ENCODE measurements around the gene PFDN4.

Gene PFDN4

DNA sequence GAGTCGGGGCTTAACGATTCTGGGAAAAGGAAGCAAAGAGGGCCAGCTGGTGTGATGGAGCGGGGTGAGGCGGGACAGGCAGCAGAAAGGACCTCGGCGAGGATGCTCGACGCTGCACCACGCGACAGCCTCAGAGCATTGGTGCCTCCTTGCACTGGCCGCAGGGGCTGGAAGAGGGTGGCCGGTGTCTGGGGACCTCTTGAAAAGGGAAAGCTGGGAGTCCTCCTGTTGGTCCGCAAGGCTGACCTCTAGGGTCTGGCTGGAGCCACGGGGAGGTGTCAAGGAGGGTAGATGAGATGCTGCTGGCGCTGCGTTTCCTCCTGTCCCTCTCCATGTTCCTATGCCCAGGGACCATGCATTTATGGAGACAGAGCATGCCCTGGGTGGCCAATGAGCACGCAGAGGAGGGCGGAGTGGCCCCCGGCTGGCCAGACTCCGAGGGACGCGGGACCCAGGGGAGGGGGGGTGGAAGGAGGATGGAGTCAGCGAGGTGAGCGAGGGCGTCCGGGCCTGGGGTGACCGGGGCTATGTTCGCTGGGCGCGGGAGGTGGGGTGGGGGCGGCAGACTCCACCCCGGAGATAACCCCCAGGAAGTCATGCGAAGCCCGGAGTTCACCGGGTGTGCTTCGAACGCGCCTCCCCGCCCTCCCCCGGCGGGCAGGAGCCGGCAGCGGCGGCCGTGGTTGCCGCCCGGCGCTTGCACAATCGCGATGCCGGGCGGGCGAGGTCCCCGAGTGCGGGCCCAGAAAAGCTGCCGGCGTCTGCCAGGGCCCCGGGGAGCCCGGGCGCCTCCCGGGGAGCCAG lies 34.0 kb upstream of the PFDN4 start, which contains the start of gene CYP24A1:
Gene CYP24A1, minus strand, starts transcription at position 334 of the 804 bp plus-strand sequence. CDS start 407 bp downstream, outside the sequence.
- DNase-seq (ENCODE audit: low spot score) = no peak

DNA sequence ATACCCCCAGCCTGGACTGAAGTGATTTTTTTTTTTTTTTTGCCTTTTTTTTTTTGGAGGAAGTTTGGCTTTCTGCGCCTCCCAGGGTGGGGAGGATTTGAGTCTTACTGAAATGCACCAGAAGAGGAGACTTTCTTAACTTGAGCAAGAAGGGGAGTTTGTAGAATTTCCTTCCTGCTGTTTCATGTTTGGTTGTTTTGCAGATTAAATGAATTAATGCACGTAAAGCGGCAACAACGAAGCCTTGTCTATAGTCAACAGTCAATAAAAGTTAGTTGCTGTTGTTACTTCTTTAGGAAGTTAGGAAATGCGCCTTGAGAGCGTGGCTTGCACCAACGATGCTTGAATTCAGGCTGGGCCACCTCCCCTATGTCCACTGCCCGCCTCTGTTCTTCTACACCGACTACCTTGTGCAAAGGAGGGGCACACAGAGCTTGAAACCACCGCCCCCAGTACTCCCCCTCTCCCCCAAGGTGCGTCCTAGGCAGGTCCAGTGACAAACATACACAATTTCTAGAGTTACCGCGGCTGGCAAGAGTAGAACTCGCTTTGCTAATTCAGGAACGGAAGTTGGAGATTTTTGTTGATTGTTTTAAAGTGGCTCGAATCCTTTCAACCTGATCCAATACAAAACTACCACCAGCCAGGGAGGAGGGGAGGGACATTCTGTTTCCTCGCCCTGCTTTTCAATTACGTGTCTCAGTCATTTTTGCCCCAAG lies 33.3 kb upstream of the PFDN4 start:
- DNase-seq (ENCODE audit: low spot score) = no peak

DNA sequence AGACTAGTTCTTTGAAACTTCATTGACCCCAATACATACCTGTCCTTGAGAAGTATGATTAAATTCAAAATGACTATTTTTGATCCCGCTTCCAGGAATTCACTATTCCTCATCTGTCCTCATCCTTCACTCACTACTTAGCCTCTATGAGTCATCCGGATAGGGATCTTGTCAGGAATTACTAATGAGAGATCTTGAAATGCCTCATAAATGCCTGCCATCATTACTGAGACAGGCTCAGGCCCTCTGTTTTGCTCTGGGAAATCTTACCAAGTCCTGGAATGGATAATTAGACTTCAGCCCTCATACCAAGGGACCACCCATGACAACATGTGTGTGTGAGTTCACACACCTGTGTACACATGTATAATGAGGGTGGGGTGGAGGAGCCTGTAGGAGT lies 31.3 kb upstream of the PFDN4 start:
- no peak for DNase-seq (ENCODE audit: low spot score)

DNA sequence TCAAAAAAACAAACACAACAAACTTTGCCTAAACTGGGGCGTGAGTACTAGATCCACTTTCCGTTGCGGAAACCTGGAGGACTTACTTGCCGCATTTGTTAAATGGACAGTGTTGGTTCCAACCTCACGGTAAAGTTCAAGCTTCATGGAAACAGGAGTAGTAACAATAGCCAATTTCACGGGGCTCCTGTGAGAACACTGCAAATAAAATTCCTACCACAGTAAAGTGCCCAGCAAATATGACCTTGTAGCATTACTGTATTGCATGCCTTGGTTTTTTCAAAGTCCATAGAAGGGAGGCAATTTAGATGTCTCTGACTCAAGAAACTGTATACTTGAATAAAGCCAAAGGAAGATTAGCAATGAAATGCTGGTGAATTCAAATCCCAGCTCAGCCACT lies 30.5 kb upstream of the PFDN4 start:
- no peak for DNase-seq (ENCODE audit: low spot score)

DNA sequence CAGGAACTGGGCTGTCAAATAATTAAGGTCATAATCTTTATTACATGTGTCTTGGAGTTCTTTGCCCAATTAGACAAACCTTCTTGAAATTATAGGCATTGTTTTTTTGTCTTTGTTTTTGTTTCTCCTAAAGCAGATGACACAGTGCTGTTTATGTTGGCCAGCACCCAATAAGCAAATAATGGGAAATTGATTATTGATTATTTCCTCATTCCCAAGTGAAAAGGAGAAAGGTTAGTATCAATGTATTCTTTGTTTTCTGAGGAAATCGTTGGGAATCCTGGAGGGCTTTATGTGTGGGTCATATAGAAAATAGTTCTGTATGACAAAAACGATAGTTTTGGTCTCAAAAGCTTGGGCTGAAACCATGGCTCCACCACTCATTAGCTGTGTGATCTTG lies 29.6 kb upstream of the PFDN4 start:
- no peak for DNase-seq (ENCODE audit: low spot score)

DNA sequence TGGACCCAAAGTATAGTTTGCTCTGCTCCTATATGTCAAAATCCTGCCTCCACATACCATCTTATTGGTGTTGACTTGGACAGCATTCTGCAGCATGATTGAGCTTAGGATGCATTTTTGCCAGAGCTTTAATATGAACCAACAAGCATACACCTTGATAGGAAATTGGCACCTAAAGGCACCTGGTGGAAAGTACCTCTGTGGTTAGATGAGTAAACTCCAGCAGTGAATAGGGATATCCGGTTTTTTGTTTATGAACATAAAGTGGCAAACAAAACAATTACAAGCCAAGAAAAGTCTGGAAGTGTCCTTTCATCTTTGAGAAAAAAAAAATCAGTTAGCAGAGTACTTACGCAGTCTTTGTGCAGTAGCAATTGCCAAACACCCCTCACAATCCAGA lies 27.9 kb upstream of the PFDN4 start:
- DNase-seq (ENCODE audit: low spot score) = no peak

DNA sequence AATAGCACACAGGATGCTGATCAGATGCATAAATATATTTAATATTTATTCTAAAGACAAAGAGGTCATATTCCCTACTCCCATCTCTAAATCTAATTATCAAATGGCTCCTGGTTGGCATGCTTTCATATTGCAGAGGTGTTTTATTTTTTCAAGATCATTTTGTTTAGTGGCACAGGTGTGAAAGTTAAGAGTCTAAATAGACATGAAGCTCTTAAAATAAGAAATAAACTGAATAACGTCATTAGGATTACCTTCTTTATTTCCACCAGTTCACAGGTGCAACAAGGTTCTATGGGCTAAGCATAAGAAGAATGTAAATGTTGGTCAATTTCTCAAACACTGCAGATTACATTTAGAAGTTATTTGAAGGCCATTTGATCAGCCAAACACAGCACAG lies 27.0 kb upstream of the PFDN4 start:
- no peak for DNase-seq (ENCODE audit: low spot score)

DNA sequence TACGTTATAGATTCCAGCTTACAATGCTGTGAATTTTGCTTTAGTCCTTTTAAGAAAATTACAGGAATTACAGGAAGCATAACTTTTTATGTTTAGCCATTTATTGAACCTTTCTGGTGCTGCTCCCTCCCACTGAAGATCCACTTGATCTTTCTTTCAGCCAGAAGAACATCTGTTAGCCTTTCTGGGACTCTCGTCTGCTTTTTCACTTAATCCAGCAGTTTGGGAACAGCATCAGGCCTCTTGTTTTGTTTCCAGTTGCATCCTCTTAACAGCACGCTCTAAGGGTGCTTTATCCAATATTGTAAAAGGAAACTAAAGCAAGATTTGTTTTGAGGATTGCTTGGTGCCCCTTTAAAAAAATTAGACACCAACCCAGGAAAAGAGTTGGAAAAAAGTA lies 23.8 kb upstream of the PFDN4 start:
- DNase-seq (ENCODE audit: low spot score) = no peak

DNA sequence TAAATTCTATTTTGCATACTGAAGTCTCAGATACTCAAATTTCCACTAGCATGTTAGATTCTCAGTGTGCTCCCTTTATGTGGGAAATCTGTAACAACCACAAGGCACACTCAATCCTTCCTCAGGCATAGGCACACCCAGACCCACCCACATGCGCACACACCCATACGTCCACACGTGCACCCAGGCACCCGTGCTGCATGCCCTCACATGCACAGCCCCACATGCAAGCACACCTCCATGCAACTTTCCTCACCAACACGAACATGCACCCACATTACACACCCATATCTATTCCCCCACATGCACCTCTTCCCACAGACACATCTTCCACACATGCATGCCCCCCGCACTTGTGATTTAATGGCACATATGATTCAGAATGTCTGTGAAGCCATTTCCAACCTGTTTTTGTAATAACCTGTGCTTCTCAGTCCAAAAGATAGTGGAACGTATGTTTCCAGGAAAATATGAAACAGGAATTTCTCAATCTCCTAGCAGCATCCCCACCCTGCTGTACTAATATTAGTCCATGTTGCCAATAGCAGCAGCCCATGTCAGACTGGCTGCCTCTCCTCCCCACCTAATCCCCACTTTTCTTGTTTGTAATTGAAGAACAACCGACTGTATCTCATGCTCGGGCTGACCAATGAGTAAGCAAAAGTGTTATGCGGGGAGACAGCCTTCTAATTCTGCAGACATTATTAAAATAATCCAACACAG lies 22.8 kb upstream of the PFDN4 start:
- no peak for DNase-seq (ENCODE audit: low spot score)

DNA sequence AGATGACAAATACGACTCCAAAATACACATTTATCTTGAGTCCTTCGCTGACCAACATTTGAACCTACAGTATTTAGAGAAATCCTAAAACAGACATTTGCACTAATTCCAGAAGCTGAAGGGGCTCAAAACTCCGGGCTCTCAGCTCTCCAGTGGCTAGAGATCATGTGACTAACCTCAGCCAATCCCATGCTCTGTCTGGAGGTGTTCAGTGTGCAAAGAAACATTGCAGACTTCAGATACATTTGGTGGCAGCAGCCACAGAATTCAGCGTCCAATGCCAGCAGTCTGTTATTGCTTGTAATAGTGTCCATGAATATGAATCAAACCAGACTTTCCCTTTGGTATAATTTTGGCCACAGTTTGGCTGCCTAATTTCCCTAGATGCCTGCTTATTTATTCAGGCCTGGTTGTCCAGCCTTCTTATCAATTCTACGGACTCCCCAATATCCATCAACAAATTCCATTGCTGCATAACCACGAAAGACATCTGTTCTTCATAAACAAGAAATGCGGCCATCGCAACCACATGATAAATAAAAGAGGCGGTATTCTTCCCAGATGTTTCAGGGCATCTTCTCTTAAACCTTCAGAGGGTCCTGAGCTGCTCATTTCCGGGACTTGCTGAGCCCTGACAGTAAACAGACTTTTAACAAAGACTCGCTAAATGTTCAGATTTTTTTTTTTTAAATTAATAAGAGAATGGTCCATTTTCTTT lies 19.6 kb upstream of the PFDN4 start:
- no peak for DNase-seq (ENCODE audit: low spot score)

DNA sequence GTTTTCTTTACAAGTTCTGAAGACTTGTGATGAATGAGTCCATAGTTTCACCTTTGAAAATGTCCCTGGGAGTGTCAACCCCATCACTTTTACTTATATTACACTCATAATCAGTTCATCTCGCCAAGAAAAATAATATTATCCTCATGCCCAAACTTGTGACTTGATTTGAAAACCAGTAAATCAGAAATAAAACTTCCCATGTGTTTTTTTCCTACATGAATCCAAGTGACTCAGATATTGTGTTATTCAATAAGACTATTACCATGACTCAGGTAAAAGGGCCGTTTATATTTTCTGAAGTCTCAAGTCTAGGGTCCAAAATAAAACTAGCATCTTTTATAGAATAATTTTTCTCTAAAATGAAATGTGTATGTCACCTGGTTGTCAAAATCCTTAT lies 18.3 kb upstream of the PFDN4 start:
- no peak for DNase-seq (ENCODE audit: low spot score)

DNA sequence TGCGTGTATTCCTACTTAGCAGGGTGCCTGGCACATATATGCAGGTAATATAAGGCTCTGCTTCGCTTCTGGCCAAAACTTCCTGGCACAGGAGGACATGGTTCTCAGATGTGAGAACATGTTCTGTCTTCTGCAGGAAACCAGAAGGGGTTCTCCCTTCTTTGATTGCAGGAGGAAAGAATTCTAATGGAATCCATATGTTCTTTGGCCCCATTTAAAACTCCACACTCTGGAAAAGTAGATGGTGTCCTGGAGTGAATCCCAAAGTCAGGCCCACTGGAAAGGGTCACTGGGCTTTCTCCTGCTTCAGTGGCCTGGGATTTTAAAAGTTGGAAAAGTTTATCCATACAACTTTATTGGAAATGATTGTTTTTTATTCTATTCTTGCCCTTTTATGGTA lies 17.7 kb upstream of the PFDN4 start:
- no peak for DNase-seq (ENCODE audit: low spot score)

DNA sequence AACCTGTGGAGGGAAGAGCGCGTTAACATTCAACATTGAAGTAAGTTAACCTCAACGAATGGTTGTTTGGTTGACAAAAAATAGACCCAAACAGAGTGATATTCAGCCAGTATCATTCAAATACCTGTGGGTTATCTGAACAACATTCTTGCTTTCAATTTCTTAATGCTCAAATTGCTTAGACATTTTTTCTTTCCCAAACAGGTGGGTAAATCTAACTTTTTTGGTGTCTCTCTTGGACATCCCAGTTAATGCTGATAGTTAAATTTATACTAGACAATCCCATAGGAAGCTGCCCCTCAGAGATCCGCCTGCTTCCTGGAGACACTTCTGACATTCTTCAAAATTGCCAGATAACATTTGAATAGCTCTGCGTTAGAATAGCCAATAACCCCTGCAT lies 14.1 kb upstream of the PFDN4 start:
- no peak for DNase-seq (ENCODE audit: low spot score)

DNA sequence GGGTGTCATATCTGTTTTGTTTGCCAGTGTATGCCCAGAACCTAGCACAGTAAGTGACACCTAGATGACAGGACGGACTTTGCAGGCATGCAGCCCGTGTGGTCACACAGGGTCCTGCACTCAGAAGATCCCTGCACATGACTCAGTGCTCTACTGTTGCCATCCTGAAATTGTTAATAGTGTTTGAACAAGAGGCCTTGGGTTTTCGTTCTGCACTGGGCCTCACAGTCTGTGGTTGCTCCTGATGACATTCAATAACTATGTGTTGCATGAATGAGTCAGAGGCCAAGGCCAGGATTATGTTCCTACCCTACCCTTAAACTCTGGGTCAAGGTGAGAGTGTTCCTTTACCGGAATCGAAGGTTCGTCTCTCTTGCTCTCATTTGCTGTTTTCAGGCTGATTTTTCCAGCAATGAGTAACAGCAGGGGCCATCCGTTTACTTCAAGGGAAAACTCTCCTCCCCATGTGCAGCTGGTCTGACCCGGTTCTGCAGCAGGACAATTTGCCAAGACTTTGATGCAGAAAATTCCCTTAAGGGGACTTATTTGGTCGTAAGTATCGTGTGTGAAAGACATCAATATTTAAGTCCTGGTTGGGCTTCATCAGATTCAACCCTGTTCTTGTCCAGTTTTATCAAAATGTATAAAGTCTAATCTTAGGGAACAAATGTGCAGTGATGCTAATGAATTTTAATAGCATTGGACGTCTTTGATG lies 13.0 kb upstream of the PFDN4 start:
- DNase-seq (ENCODE audit: low spot score) = no peak

DNA sequence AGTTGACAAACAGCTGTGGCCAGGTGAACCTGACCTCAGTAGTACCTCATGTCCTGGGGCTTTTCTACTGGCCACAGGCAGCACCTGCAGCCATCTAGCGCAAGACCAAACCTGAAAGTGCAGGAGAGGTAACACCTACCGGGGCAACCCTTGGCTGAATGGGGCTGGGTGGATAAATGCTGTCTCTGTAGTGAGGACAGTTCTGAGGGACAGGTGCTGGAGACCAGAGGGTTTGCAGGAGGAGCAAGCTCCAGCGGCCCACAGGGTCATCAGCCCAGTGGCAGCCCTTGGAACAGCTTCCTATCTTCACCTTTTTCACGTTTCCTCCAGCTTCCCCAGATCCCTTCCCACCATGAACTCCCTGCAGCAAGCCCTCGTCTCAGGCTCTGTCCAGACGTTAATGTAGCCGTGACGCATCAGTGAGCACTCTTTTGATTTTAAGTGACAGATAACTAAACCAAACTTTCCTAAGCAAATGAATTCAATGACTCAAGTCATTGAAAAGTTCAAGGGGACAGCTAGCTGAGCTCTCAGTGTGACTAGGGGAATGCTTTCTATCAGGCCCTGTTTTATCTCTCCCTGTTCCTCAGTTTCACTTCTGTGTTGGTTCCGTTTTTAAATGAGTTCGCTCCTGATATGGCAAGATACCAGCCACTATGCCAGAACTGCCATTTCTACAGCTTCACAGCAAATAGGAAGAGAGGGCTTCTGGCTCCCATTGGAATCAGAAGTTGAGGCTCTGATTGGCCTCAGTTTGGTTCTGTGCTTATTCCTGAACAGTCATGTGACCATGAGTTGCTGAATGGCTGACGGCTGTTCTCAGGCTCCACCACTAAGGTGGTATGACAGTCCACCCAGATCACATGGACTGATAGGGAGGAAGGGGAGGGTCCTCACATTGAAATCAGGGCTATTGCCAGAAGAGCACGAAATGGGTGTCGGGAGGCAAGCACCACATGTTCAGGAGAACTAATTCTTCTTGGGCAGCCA lies 12.1 kb upstream of the PFDN4 start:
- no peak for DNase-seq (ENCODE audit: low spot score)

DNA sequence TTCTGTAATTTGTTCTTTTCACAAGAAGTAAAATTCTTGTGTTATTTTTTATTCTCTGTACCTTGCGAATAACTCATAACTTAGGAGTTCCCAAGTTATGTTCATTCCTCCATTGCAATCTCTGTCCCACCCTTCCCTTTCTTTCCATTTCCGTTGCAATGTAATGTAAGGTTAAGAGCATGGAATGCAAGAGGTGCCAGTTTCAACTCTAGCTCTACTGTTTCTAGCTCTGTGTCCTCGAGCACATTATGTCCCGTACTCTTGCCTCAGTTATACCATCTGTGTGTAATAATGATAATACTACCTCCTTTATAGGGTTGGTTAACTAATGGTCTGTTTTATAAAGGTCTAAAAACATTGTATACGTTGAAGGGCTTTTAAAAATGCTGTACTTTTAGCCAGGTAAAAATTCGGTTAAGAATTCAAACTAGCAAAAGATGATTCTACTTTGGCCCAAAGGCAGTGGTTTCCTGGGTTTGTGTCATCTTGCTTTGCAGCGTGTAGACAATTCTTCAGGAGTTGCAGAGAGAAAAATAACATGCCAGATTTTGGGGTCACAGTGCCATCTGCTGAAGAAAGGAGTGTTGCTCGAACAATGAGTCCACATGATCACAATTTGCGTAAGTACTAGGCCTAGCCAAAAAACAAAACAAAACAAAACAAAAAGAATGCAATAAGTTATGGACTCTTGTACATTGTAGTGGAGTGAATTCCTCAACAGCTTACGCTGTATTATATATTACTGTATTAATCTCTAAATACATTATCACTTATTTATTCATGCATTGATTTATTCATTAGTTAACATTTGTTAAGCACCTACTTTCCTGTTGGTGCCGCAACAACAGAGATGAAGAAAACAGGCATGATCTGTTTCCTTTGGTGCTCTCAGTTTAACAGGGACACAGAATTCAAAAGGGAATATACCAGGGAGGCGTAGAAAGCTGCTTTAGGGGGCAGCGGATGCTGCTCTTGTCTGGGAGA lies 10.0 kb upstream of the PFDN4 start:
- DNase-seq (ENCODE audit: low spot score) = no peak

DNA sequence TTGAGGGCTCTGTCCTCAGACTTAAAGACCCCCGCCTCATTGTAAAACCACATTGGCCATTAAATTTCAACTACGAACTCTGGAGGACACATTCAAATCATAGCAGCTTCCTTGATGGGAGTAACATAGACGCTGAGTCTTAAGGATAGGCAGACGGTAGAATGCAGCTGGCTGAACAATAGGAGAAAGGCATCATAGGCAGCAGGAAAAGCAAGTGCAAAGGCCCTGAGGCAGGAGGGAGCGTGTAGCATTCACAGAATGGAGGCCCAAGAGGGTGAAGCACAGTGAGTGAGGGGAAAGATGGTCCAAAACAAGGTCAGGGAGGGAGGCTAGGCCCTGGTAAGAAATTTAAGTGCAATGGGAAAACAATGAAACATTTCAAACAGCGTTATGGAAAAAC lies 8.6 kb upstream of the PFDN4 start:
- DNase-seq (ENCODE audit: low spot score) = no peak

DNA sequence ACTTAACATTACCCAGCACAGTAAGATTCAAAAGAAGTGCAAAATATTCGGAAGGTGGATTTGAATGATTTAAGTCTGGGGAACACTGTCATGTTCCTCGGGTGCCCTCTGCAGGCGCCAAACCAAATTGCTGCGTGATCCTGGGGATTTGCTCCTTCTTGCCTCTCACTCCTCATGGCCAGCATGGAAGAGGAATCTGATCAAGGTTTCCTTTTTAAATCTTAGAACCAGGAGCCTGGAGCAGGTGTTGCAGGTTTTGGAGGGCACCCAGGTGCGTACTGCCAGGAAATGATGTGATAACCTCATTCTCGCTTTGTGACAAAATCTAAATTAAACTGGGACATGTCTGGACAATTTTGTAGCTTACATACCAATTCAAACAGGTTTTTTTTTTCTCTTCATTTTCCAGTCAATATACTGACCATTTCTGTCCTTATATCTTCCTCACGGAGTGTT lies 8.1 kb upstream of the PFDN4 start:
- DNase-seq (ENCODE audit: low spot score) = peak; percentile 88
